HCT116 (cell line): ENCODE measurements around the gene DNAJC19. TPM values are rescaled to one million over a fixed set of nuclear protein-coding genes. Genes with fewer than 3 reads are reported as not detected.

Experiments
- CBX3 ChIP-seq: IDR thresholded peaks from 2 replicates; pipeline ENCODE4 v1.6.1; 2012; ENCODE audit warnings: low read depth
- EZH2phosphoT487 ChIP-seq: fragments of 200-600 bp; IDR thresholded peaks from 2 replicates; pipeline ENCODE4 v1.6.1; 2018; ENCODE audit warnings: antibody characterized with exemption, borderline replicate concordance
- FOSL1 ChIP-seq: IDR thresholded peaks from 2 replicates; pipeline ENCODE4 v1.6.1; 2012; ENCODE audit warnings: low read depth
- POLR2A ChIP-seq: IDR thresholded peaks from 2 replicates; pipeline ENCODE4 v1.7.0; 2011; ENCODE audit warnings: borderline replicate concordance; ENCODE audit not compliant: insufficient read depth, insufficient read length; ENCODE audit errors: extremely low read depth
- SP1 ChIP-seq: IDR thresholded peaks from 2 replicates; pipeline ENCODE4 v1.6.1; 2012; ENCODE audit warnings: low read depth
- SRF ChIP-seq: IDR thresholded peaks from 2 replicates; pipeline ENCODE4 v1.6.1; 2012; ENCODE audit warnings: low read depth
- TCF7L2 ChIP-seq: IDR thresholded peaks from 2 replicates; pipeline ENCODE4 v1.7.0; 2011; ENCODE audit warnings: borderline replicate concordance, inconsistent platforms; ENCODE audit not compliant: insufficient read depth, insufficient read length; ENCODE audit errors: extremely low read depth
- total RNA-seq: library from RNA; stranded (reverse); gene quantifications from one replicate; pipeline ENCODE4 v1.2.1, GENCODE V29; 2021; ENCODE audit not compliant: unreplicated experiment
- TF ChIP-seq, protein P1 (sequence below), 3 experiments: fragments of 200-600 bp in 1 of 3; sonication (generic) in 1 of 3; IDR thresholded peaks in 2 of 3; conservative IDR thresholded peaks in 1 of 3; 2 replicates each; pipeline ENCODE4 v1.5.1; 2012 to 2017; ENCODE audit warnings: low read depth in 2 of 3, low read length in 2 of 3, antibody characterized with exemption in 1 of 3, borderline replicate concordance in 1 of 3, control low read depth in 1 of 3, mild to moderate bottlenecking in 1 of 3, mixed read lengths in 1 of 3, mixed run types in 1 of 3, moderate library complexity in 1 of 3; ENCODE audit not compliant: insufficient read depth in 1 of 3
- TF ChIP-seq, protein P2 (sequence below): IDR thresholded peaks from 2 replicates; pipeline ENCODE4 v1.6.1; 2012

DNAJC19 gene
- total RNA-seq, 1 experiment from 2014 or later = 61.2 TPM

DNA sequence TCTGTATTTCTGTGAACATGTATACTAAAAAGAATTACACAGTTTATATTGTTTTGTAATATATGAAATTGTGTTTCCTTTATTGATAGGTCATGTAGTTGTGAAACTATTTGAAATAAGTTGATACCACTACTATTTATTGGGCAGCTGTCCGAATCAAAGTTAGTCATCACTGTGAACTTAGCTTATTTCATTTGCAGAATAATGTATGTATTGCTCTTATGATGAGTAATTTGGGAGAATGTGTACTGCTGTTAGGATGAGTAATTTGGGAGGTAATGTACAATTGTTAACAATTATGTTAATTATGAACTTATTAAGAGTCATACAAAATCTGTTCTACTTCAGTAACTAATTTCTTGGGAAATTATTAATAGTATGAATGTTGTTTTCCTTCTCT lies 54.9 kb downstream of the DNAJC19 start (continued):
- TF ChIP-seq, protein P1, sequence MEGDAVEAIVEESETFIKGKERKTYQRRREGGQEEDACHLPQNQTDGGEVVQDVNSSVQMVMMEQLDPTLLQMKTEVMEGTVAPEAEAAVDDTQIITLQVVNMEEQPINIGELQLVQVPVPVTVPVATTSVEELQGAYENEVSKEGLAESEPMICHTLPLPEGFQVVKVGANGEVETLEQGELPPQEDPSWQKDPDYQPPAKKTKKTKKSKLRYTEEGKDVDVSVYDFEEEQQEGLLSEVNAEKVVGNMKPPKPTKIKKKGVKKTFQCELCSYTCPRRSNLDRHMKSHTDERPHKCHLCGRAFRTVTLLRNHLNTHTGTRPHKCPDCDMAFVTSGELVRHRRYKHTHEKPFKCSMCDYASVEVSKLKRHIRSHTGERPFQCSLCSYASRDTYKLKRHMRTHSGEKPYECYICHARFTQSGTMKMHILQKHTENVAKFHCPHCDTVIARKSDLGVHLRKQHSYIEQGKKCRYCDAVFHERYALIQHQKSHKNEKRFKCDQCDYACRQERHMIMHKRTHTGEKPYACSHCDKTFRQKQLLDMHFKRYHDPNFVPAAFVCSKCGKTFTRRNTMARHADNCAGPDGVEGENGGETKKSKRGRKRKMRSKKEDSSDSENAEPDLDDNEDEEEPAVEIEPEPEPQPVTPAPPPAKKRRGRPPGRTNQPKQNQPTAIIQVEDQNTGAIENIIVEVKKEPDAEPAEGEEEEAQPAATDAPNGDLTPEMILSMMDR (IDR thresholded peaks at IDR 0.05 in 2 of 3, conservative IDR thresholded peaks at IDR 0.05 in 1 of 3; ENCODE audit: borderline replicate concordance in 1 of 3, insufficient read depth in 1 of 3, low read depth in 2 of 3, low read length in 2 of 3) = no peak
- no peak for TF ChIP-seq SRF
- TF ChIP-seq EZH2phosphoT487 = no peak
- no peak for TF ChIP-seq TCF7L2
- no peak for TF ChIP-seq POLR2A
- no peak for TF ChIP-seq SP1
- no peak for TF ChIP-seq CBX3
- TF ChIP-seq, protein P2, sequence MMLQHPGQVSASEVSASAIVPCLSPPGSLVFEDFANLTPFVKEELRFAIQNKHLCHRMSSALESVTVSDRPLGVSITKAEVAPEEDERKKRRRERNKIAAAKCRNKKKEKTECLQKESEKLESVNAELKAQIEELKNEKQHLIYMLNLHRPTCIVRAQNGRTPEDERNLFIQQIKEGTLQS = no peak
- TF ChIP-seq FOSL1 = no peak

Other genes with a start within 250 kb of the DNAJC19 start
- 215 TPM for gene FXR1, start 77.1 kb downstream of the DNAJC19 start, total RNA-seq